ENCODE measurements around the gene C2CD2. TPM values are rescaled to one million over a fixed set of nuclear protein-coding genes. Genes with fewer than 3 reads are reported as not detected.

Gene C2CD2
- total and polyA plus RNA-seq, 2 of the 4 experiments (the other 2 are of a cell fraction), result 15.6 to 25.3 TPM

GRCh38 chr21:41941941-41942340 is 11.9 kb downstream of the C2CD2 start:
- Histone ChIP-seq H4K91ac (ENCODE audit: insufficient read depth, low read depth, low read length) (no peak overlapping the region), H4K20me1 (ENCODE audit: insufficient read depth, low read length) (peaks cover 25% of the 10 kb centered on the region), H3K14ac (replicated peaks; ENCODE audit: low read depth, low read length) (no peak overlapping the region), H2BK20ac (ENCODE audit: low read depth, low read length) (no peak overlapping the region), H2AK9ac (replicated peaks; ENCODE audit: low read depth, low read length, poor library complexity) (no peak overlapping the region), H2BK120ac (ENCODE audit: low read depth, low read length) (no peak overlapping the region), H3K9ac (ENCODE audit: low read depth, low read length) (no peak overlapping the region), H3K4ac (ENCODE audit: low read depth, low read length) (no peak overlapping the region), H4K8ac (ENCODE audit: low read depth in 2 of 2, low read length in 2 of 2) (no peak overlapping the region), H3K9me3 (ENCODE audit: control insufficient read depth, insufficient read depth, low read length) (no peaks in the 10 kb centered on the region), H3K36me3 (ENCODE audit: control insufficient read depth, insufficient read depth, low read length) (peaks cover 8% of the 10 kb centered on the region), H3K4me1 (ENCODE audit: control insufficient read depth, insufficient read depth, low read length) (no peaks in the 10 kb centered on the region), H3K27me3 (ENCODE audit: control insufficient read depth, insufficient read depth, low read length) (no peaks in the 10 kb centered on the region), H3K4me2 (ENCODE audit: low read depth, low read length) (no peak overlapping the region), H2AK5ac (ENCODE audit: low read depth, low read length) (no peak overlapping the region), H3K79me1 (ENCODE audit: low read depth in 1 of 2, low read length in 2 of 2) (peaks cover 49 to 56% of the 10 kb centered on the region in 2 experiments), H2AFZ (replicated peaks; ENCODE audit: low read length, poor library complexity) (no peak overlapping the region), H4K5ac (ENCODE audit: low read depth, low read length) (no peak overlapping the region), H3K9me1 (ENCODE audit: insufficient read depth, low read length) (peaks cover 16% of the 10 kb centered on the region; the same call in 1 of the 2 replicates), H3K56ac (ENCODE audit: extremely low read depth, insufficient read depth, low read length) (no peak overlapping the region), H2BK15ac (ENCODE audit: low read depth, low read length) (no peak overlapping the region), H3K23ac (ENCODE audit: low read depth, low read length) (no peak overlapping the region), H3K18ac (ENCODE audit: low read depth, low read length) (no peak overlapping the region), H3K4me3 (ENCODE audit: insufficient read depth, low read depth, low read length) (no peak overlapping the region), H3K27ac (ENCODE audit: insufficient read depth, low read length) (no peak overlapping the region), H2BK5ac (ENCODE audit: low read depth, low read length, poor library complexity, severe bottlenecking) (no peak overlapping the region)
- TF ChIP-seq FOS (IDR thresholded peaks at IDR 0.05; ENCODE audit: low read depth, low read length) (no peak), BHLHE40 (IDR thresholded peaks at IDR 0.05; ENCODE audit: low read depth, low read length) (no peak), MXI1 (IDR thresholded peaks at IDR 0.05; ENCODE audit: borderline replicate concordance, low read depth, low read length) (no peak), CEBPB (IDR thresholded peaks at IDR 0.05; ENCODE audit: low read depth, low read length) (no peak), CHD1 (IDR thresholded peaks at IDR 0.05; ENCODE audit: low read depth, low read length) (no peak), RFX5 (IDR thresholded peaks at IDR 0.05; ENCODE audit: low read depth, low read length) (no peak), NFE2L2 (IDR thresholded peaks at IDR 0.05; ENCODE audit: low read depth, low read length) (no peak), MAZ (IDR thresholded peaks at IDR 0.05; ENCODE audit: borderline replicate concordance, low read depth, low read length) (no peak)
- TF ChIP-seq, protein P1, sequence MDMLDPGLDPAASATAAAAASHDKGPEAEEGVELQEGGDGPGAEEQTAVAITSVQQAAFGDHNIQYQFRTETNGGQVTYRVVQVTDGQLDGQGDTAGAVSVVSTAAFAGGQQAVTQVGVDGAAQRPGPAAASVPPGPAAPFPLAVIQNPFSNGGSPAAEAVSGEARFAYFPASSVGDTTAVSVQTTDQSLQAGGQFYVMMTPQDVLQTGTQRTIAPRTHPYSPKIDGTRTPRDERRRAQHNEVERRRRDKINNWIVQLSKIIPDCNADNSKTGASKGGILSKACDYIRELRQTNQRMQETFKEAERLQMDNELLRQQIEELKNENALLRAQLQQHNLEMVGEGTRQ (IDR thresholded peaks at IDR 0.05; ENCODE audit: low read depth, low read length), result no peak
- ChIA-PET POLR2A (ENCODE audit: unreplicated experiment) (no interaction called here), CTCF (interaction anchor here (0.9 kb wide), 1 partner anchor 26 kb away, joined by 5 read pairs; no protein-coding TSS in a partner anchor)
- intact Hi-C loops (cut with micrococcal nuclease) (no loop called here), in situ Hi-C loops (cut with MboI; ENCODE audit: low sequenced_read_pairs) (no loop called here), dilution Hi-C loops (cut with HindIII; ENCODE audit: low sequenced_read_pairs, unreplicated experiment) (no loop called here)
- ATAC-seq (ENCODE audit: low read depth), result no peak
- DNase-seq, result no peak
- no TSS peak for BruUV-seq (replicated peaks)
- WGBS, 2 experiments (ENCODE audit: extremely low coverage in 2 of 2, insufficient read length in 1 of 2), result 80% methylated on average over 3 of the region's 12 CpGs; no CpG with 5 or more reads in 1 of the 2 experiments
